Mucosa of stomach (tissue), 1 donor: Measurements from ENCODE around the gene C1orf94.

Source experiments
- H3K27me3 ChIP-seq: one replicate; pipeline ENCODE4 v1.7.0; 2013; ENCODE audit warnings: mild to moderate bottlenecking, low read length; ENCODE audit not compliant: control insufficient read depth, insufficient read depth
- H3K36me3 ChIP-seq: one replicate; pipeline ENCODE4 v1.7.0; 2013; ENCODE audit warnings: low read length; ENCODE audit not compliant: control insufficient read depth, insufficient read depth
- H3K4me1 ChIP-seq: one replicate; pipeline ENCODE4 v1.7.0; 2013; ENCODE audit warnings: mild to moderate bottlenecking, low read length; ENCODE audit not compliant: control insufficient read depth, insufficient read depth
- H3K4me3 ChIP-seq: one replicate; pipeline ENCODE4 v1.7.0; 2013; ENCODE audit warnings: low read length
- H3K9ac ChIP-seq: one replicate; pipeline ENCODE4 v1.7.0; 2013; ENCODE audit warnings: mild to moderate bottlenecking, low read length, moderate library complexity
- H3K9me3 ChIP-seq: one replicate; pipeline ENCODE4 v1.7.0; 2013; ENCODE audit warnings: mild to moderate bottlenecking, low read length, moderate library complexity; ENCODE audit not compliant: control insufficient read depth
- donor health status: Pancreatic carcinoma.

C1orf94 gene

GRCh38 chr1:34144766-34145165 lies 31.9 kb upstream of the C1orf94 start:
- Histone ChIP-seq H3K4me1 (no peaks in the 10 kb centered on the region), H3K9me3 (no peaks in the 10 kb centered on the region), H3K4me3 (no peak overlapping the region), H3K9ac (no peak overlapping the region), H3K36me3 (no peaks in the 10 kb centered on the region), H3K27me3 (no peaks in the 10 kb centered on the region)

- Histone ChIP-seq H3K4me3 (no peak overlapping the region), H3K36me3 (no peaks in the 10 kb centered on the region), H3K4me1 (no peaks in the 10 kb centered on the region), H3K9me3 (no peaks in the 10 kb centered on the region), H3K9ac (no peak overlapping the region), H3K27me3 (no peaks in the 10 kb centered on the region)
These were observed 29.4 kb upstream of the C1orf94 start for GRCh38 chr1:34147301-34147700.

- Histone ChIP-seq H3K4me1 (no peaks in the 10 kb centered on the region), H3K36me3 (no peaks in the 10 kb centered on the region), H3K9ac (no peak overlapping the region), H3K9me3 (no peaks in the 10 kb centered on the region), H3K27me3 (no peaks in the 10 kb centered on the region), H3K4me3 (no peak overlapping the region)
These were observed 27.2 kb upstream of the C1orf94 start for GRCh38 chr1:34149501-34149900.

GRCh38 chr1:34153246-34153645 lies 23.5 kb upstream of the C1orf94 start:
- Histone ChIP-seq H3K9me3 (no peaks in the 10 kb centered on the region), H3K4me3 (no peak overlapping the region), H3K9ac (no peak overlapping the region), H3K36me3 (no peaks in the 10 kb centered on the region), H3K27me3 (peaks cover 4% of the 10 kb centered on the region), H3K4me1 (no peaks in the 10 kb centered on the region)

GRCh38 chr1:34155860-34156259 lies 20.8 kb upstream of the C1orf94 start:
- Histone ChIP-seq H3K27me3 (peaks cover 11% of the 10 kb centered on the region), H3K36me3 (no peaks in the 10 kb centered on the region), H3K9ac (no peak overlapping the region), H3K4me3 (no peak overlapping the region), H3K9me3 (no peaks in the 10 kb centered on the region), H3K4me1 (no peaks in the 10 kb centered on the region)

GRCh38 chr1:34156739-34157138 lies 20.0 kb upstream of the C1orf94 start:
- Histone ChIP-seq H3K9ac (no peak overlapping the region), H3K4me1 (no peaks in the 10 kb centered on the region), H3K4me3 (no peak overlapping the region), H3K27me3 (peaks cover 16% of the 10 kb centered on the region), H3K9me3 (no peaks in the 10 kb centered on the region), H3K36me3 (no peaks in the 10 kb centered on the region)

- Histone ChIP-seq H3K4me1 (peaks cover 9% of the 10 kb centered on the region), H3K9ac (peak overlapping the region; percentile 0), H3K4me3 (no peak overlapping the region), H3K36me3 (no peaks in the 10 kb centered on the region), H3K9me3 (no peaks in the 10 kb centered on the region), H3K27me3 (peaks cover 66% of the 10 kb centered on the region)
These were observed 13.6 kb upstream of the C1orf94 start for GRCh38 chr1:34162852-34163766.

- Histone ChIP-seq H3K4me1 (peaks cover 9% of the 10 kb centered on the region), H3K9ac (peak overlapping the region; percentile 0), H3K27me3 (peaks cover 69% of the 10 kb centered on the region), H3K9me3 (no peaks in the 10 kb centered on the region), H3K4me3 (no peak overlapping the region), H3K36me3 (no peaks in the 10 kb centered on the region)
These were observed 12.6 kb upstream of the C1orf94 start for GRCh38 chr1:34163792-34164731.

- Histone ChIP-seq H3K9me3 (no peaks in the 10 kb centered on the region), H3K4me3 (no peak within 1 kb of the TSS), H3K27me3 (peaks cover 65% of the 10 kb centered on the region), H3K36me3 (no peaks in the 10 kb centered on the region), H3K4me1 (peaks cover 9% of the 10 kb centered on the region), H3K9ac (no peak within 1 kb of the TSS)
These were observed 11.8 kb upstream of the C1orf94 start, which contains the start of gene CSMD2 for GRCh38 chr1:34164771-34165391. Gene CSMD2, minus strand, starts transcription at chr1:34165230. Its CDS starts 133 bp downstream, at chr1:34165097.

- Histone ChIP-seq H3K4me1 (peaks cover 9% of the 10 kb centered on the region), H3K9ac (no peak overlapping the region), H3K36me3 (no peaks in the 10 kb centered on the region), H3K27me3 (peaks cover 68% of the 10 kb centered on the region), H3K4me3 (no peak overlapping the region), H3K9me3 (no peaks in the 10 kb centered on the region)
These were observed 11.2 kb upstream of the C1orf94 start for GRCh38 chr1:34165422-34165921.

- H3K4me3 ChIP-seq: no peak overlapping the region
- peaks cover 66% of the 10 kb centered on the region for H3K27me3 ChIP-seq
- H3K9ac ChIP-seq: no peak overlapping the region
- H3K9me3 ChIP-seq: no peaks in the 10 kb centered on the region
- H3K36me3 ChIP-seq: no peaks in the 10 kb centered on the region
- peaks cover 9% of the 10 kb centered on the region for H3K4me1 ChIP-seq
These were observed 10.5 kb upstream of the C1orf94 start for GRCh38 chr1:34166191-34166624.
